HEK293 (cell line): Measurements from ENCODE around the gene INCA1.

Source experiments
- KLF8 ChIP-seq: fragments of 450-650 bp; formaldehyde crosslinking; IDR thresholded peaks from 2 replicates; pipeline ENCODE4 v1.5.1; 2016; ENCODE audit warnings: missing biosample characterization, missing genetic modification characterization
- WT1 ChIP-seq: fragments of 450-650 bp; formaldehyde crosslinking; IDR thresholded peaks from 2 replicates; pipeline ENCODE4 v1.5.1; 2016; ENCODE audit warnings: missing biosample characterization, missing genetic modification characterization
- ZFP69B ChIP-seq: fragments of 450-650 bp; formaldehyde crosslinking; IDR thresholded peaks from 2 replicates; pipeline ENCODE4 v1.5.1; 2016; ENCODE audit warnings: missing biosample characterization, missing genetic modification characterization
- ZNF140 ChIP-seq: fragments of 450-650 bp; formaldehyde crosslinking; IDR thresholded peaks from 2 replicates; pipeline ENCODE4 v1.5.1; 2016; ENCODE audit warnings: missing biosample characterization, missing genetic modification characterization
- ZNF221 ChIP-seq: fragments of 450-650 bp; formaldehyde crosslinking; IDR thresholded peaks from 2 replicates; pipeline ENCODE4 v1.5.1; 2017; ENCODE audit warnings: missing biosample characterization, missing genetic modification characterization, borderline replicate concordance
- ZNF341 ChIP-seq: fragments of 450-650 bp; formaldehyde crosslinking; IDR thresholded peaks from 2 replicates; pipeline ENCODE4; 2016; ENCODE audit warnings: low read depth, missing biosample characterization, missing genetic modification characterization
- ZNF518A ChIP-seq: fragments of 450-650 bp; formaldehyde crosslinking; conservative IDR thresholded peaks from 2 replicates; pipeline ENCODE4 v1.5.1; 2016; ENCODE audit warnings: low read depth, missing biosample characterization, missing genetic modification characterization
- ZNF561 ChIP-seq: fragments of 450-650 bp; IDR thresholded peaks from 2 replicates; pipeline ENCODE4 v1.5.1; 2018; ENCODE audit warnings: missing biosample characterization, missing genetic modification characterization, borderline replicate concordance
- ZNF792 ChIP-seq: fragments of 450-650 bp; formaldehyde crosslinking; IDR thresholded peaks from 2 replicates; pipeline ENCODE4 v1.5.1; 2016; ENCODE audit warnings: missing biosample characterization, missing genetic modification characterization
- TF ChIP-seq, protein P1 (sequence below): fragments of 450-650 bp; formaldehyde crosslinking; IDR thresholded peaks from 2 replicates; pipeline ENCODE4 v1.5.0; 2017; ENCODE audit warnings: missing biosample characterization, missing genetic modification characterization, borderline replicate concordance
- TF ChIP-seq, protein P2 (sequence below): fragments of 450-650 bp; formaldehyde crosslinking; IDR thresholded peaks from 2 replicates; pipeline ENCODE4 v1.5.1; 2016; ENCODE audit warnings: missing biosample characterization, missing genetic modification characterization
- TF ChIP-seq, protein P3 (sequence below): fragments of 450-650 bp; formaldehyde crosslinking; IDR thresholded peaks from 2 replicates; pipeline ENCODE4 v1.5.1; 2017; ENCODE audit warnings: missing biosample characterization, missing genetic modification characterization
- TF ChIP-seq, protein P4 (sequence below): fragments of 450-650 bp; IDR thresholded peaks from 2 replicates; pipeline ENCODE4 v1.5.1; 2018; ENCODE audit warnings: missing biosample characterization, mild to moderate bottlenecking, missing genetic modification characterization

The INCA1 gene

GRCh38 chr17:4948166-4948930 is 49.0 kb downstream of the INCA1 start, which contains the start of gene PFN1 (continued):
- TF ChIP-seq ZNF221 (tag by site-specific recombination) (no peak), WT1 (tag by site-specific recombination) (peak; percentile 54; the same call in 1 of the 2 replicates), ZNF561 (tag by site-specific recombination) (no peak), ZNF518A (no peak), ZNF140 (tag by site-specific recombination) (no peak), ZNF341 (tag by site-specific recombination) (peak; percentile 84), ZFP69B (tag by site-specific recombination) (no peak), ZNF792 (tag by site-specific recombination) (no peak), KLF8 (tag by site-specific recombination) (peak; percentile 48; the same call in 1 of the 2 replicates)
- TF ChIP-seq, protein P1, sequence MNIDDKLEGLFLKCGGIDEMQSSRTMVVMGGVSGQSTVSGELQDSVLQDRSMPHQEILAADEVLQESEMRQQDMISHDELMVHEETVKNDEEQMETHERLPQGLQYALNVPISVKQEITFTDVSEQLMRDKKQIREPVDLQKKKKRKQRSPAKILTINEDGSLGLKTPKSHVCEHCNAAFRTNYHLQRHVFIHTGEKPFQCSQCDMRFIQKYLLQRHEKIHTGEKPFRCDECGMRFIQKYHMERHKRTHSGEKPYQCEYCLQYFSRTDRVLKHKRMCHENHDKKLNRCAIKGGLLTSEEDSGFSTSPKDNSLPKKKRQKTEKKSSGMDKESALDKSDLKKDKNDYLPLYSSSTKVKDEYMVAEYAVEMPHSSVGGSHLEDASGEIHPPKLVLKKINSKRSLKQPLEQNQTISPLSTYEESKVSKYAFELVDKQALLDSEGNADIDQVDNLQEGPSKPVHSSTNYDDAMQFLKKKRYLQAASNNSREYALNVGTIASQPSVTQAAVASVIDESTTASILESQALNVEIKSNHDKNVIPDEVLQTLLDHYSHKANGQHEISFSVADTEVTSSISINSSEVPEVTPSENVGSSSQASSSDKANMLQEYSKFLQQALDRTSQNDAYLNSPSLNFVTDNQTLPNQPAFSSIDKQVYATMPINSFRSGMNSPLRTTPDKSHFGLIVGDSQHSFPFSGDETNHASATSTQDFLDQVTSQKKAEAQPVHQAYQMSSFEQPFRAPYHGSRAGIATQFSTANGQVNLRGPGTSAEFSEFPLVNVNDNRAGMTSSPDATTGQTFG (tag by site-specific recombination): no peak
- TF ChIP-seq, protein P2, sequence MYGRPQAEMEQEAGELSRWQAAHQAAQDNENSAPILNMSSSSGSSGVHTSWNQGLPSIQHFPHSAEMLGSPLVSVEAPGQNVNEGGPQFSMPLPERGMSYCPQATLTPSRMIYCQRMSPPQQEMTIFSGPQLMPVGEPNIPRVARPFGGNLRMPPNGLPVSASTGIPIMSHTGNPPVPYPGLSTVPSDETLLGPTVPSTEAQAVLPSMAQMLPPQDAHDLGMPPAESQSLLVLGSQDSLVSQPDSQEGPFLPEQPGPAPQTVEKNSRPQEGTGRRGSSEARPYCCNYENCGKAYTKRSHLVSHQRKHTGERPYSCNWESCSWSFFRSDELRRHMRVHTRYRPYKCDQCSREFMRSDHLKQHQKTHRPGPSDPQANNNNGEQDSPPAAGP (tag by site-specific recombination): no peak; the same call in none of the 2 replicates
- TF ChIP-seq, protein P3, sequence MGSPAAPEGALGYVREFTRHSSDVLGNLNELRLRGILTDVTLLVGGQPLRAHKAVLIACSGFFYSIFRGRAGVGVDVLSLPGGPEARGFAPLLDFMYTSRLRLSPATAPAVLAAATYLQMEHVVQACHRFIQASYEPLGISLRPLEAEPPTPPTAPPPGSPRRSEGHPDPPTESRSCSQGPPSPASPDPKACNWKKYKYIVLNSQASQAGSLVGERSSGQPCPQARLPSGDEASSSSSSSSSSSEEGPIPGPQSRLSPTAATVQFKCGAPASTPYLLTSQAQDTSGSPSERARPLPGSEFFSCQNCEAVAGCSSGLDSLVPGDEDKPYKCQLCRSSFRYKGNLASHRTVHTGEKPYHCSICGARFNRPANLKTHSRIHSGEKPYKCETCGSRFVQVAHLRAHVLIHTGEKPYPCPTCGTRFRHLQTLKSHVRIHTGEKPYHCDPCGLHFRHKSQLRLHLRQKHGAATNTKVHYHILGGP: no peak
- TF ChIP-seq, protein P4, sequence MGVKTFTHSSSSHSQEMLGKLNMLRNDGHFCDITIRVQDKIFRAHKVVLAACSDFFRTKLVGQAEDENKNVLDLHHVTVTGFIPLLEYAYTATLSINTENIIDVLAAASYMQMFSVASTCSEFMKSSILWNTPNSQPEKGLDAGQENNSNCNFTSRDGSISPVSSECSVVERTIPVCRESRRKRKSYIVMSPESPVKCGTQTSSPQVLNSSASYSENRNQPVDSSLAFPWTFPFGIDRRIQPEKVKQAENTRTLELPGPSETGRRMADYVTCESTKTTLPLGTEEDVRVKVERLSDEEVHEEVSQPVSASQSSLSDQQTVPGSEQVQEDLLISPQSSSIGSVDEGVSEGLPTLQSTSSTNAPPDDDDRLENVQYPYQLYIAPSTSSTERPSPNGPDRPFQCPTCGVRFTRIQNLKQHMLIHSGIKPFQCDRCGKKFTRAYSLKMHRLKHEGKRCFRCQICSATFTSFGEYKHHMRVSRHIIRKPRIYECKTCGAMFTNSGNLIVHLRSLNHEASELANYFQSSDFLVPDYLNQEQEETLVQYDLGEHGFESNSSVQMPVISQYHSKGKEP: peak; percentile 85
- TF ChIP-seq, all 188 proteins: peak for 66
